Vagina (tissue), 2 donors: Measurements from ENCODE around the gene MACROD2. TPM values are rescaled to one million over a fixed set of nuclear protein-coding genes. Genes with fewer than 3 reads are reported as not detected.

Source experiments
- DNase-seq, 2 donors: peaks; one replicate each; pipeline ENCODE4 v3.0.0-alpha.2; 2017; ENCODE audit errors: extremely low spot score in 2 of 2
- H3K27ac ChIP-seq: fragments of 200-600 bp; sonication (generic); one replicate; pipeline ENCODE4 v1.5.1; 2019
- H3K27me3 ChIP-seq: fragments of 200-600 bp; sonication (generic); one replicate; pipeline ENCODE4 v1.5.1; 2019
- H3K36me3 ChIP-seq, 2 donors: fragments of 200-600 bp; sonication (generic); one replicate each; pipeline ENCODE4 v1.5.1; 2017 to 2019
- H3K4me1 ChIP-seq: fragments of 200-600 bp; sonication (generic); one replicate; pipeline ENCODE4 v1.5.1; 2019
- H3K4me3 ChIP-seq, 2 donors: fragments of 200-600 bp; sonication (generic); 1 replicate in 1 of 2; 2 replicates in 1 of 2; pipeline ENCODE4 v1.5.1; 2016 to 2019
- H3K9me3 ChIP-seq: fragments of 200-600 bp; sonication (generic); one replicate; pipeline ENCODE4 v1.5.1; 2019
- CTCF ChIP-seq, 3 experiments: fragments of 450-650 bp in 2 of 3; fragments of 200-600 bp in 1 of 3; sonication (generic) in 1 of 3; IDR thresholded peaks; one replicate each; pipeline ENCODE4 v1.5.1; 2017 to 2019; ENCODE audit warnings: antibody characterized with exemption in 3 of 3, mild to moderate bottlenecking in 2 of 3, moderate library complexity in 2 of 3
- POLR2A ChIP-seq, 2 donors: fragments of 450-650 bp; IDR thresholded peaks; one replicate each; pipeline ENCODE4 v1.6.1; 2017; ENCODE audit warnings: antibody characterized with exemption in 2 of 2, mild to moderate bottlenecking in 2 of 2, moderate library complexity in 2 of 2
- POLR2AphosphoS5 ChIP-seq, 2 donors: sonication (generic); formaldehyde crosslinking; IDR thresholded peaks; one replicate each; pipeline ENCODE4 v1.9.0; 2017; ENCODE audit warnings: antibody characterized with exemption in 2 of 2, mild to moderate bottlenecking in 2 of 2, low read depth in 1 of 2; ENCODE audit not compliant: insufficient read depth in 1 of 2
- intact Hi-C: fragments of 100-400 bp; cut with DNase I; formaldehyde crosslinking; loops from one replicate; pipeline ENCODE4 v1.15.1; 2023
- total RNA-seq: library from RNA; depleted of rRNA; stranded (reverse); fragments of >200 nt; gene quantifications from one replicate; pipeline ENCODE4 v1.2.3, GENCODE V29; 2016

The MACROD2 gene
- total RNA-seq, 1 donor from 2014 or later: 12.5 TPM

GRCh38 chr20:15063081-15063480 is 1067.8 kb downstream of the MACROD2 start:
- DNase-seq: no peak
- Histone ChIP-seq H3K36me3 (no peaks in the 10 kb centered on the region), H3K4me3 (no peak overlapping the region), H3K27me3 (no peaks in the 10 kb centered on the region), H3K4me1 (no peaks in the 10 kb centered on the region), H3K27ac (no peak overlapping the region), H3K9me3 (no peaks in the 10 kb centered on the region)
- TF ChIP-seq CTCF (IDR thresholded peaks at IDR 0.05) (no peak), POLR2AphosphoS5 (IDR thresholded peaks at IDR 0.05; ENCODE audit: insufficient read depth in 1 of 2, low read depth in 1 of 2) (no peak), POLR2A (IDR thresholded peaks at IDR 0.05) (no peak)
- intact Hi-C loops: no loop called here

- H3K9me3 ChIP-seq: no peaks in the 10 kb centered on the region
- no peaks in the 10 kb centered on the region for H3K27me3 ChIP-seq
- no peaks in the 10 kb centered on the region for H3K4me1 ChIP-seq
- no peak for DNase-seq
- intact Hi-C loops: no loop called here
- TF ChIP-seq POLR2AphosphoS5 (IDR thresholded peaks at IDR 0.05; ENCODE audit: insufficient read depth in 1 of 2, low read depth in 1 of 2): no peak
- no peak for TF ChIP-seq POLR2A (IDR thresholded peaks at IDR 0.05)
- no peak for TF ChIP-seq CTCF (IDR thresholded peaks at IDR 0.05)
- no peaks in the 10 kb centered on the region for H3K36me3 ChIP-seq
- no peak overlapping the region for H3K4me3 ChIP-seq
- no peak overlapping the region for H3K27ac ChIP-seq
These were observed 1069.4 kb downstream of the MACROD2 start for GRCh38 chr20:15064741-15065140.

- H3K36me3 ChIP-seq: no peaks in the 10 kb centered on the region
- TF ChIP-seq CTCF (IDR thresholded peaks at IDR 0.05): no peak
- H3K9me3 ChIP-seq: no peaks in the 10 kb centered on the region
- no peak overlapping the region for H3K4me3 ChIP-seq
- DNase-seq: no peak
- no peaks in the 10 kb centered on the region for H3K27me3 ChIP-seq
- intact Hi-C loops: no loop called here
- no peaks in the 10 kb centered on the region for H3K4me1 ChIP-seq
- no peak overlapping the region for H3K27ac ChIP-seq
These were observed 1070.5 kb downstream of the MACROD2 start for GRCh38 chr20:15065794-15066193.

- no peak for DNase-seq
- Histone ChIP-seq H3K27ac (no peak overlapping the region), H3K4me3 (no peak overlapping the region), H3K27me3 (no peaks in the 10 kb centered on the region), H3K36me3 (no peaks in the 10 kb centered on the region), H3K4me1 (no peaks in the 10 kb centered on the region), H3K9me3 (no peaks in the 10 kb centered on the region)
- TF ChIP-seq POLR2AphosphoS5 (IDR thresholded peaks at IDR 0.05; ENCODE audit: insufficient read depth in 1 of 2, low read depth in 1 of 2): no peak
- TF ChIP-seq CTCF (IDR thresholded peaks at IDR 0.05): no peak
- TF ChIP-seq POLR2A (IDR thresholded peaks at IDR 0.05): no peak
- intact Hi-C loops: no loop called here
These were observed 1073.2 kb downstream of the MACROD2 start for GRCh38 chr20:15068486-15068885.

GRCh38 chr20:15069355-15069754 is 1074.0 kb downstream of the MACROD2 start:
- intact Hi-C loops: no loop called here
- no peaks in the 10 kb centered on the region for H3K36me3 ChIP-seq
- TF ChIP-seq POLR2AphosphoS5 (IDR thresholded peaks at IDR 0.05; ENCODE audit: insufficient read depth in 1 of 2, low read depth in 1 of 2) (no peak), POLR2A (IDR thresholded peaks at IDR 0.05) (no peak), CTCF (IDR thresholded peaks at IDR 0.05) (no peak)
- H3K9me3 ChIP-seq: no peaks in the 10 kb centered on the region
- H3K4me3 ChIP-seq: no peak overlapping the region
- DNase-seq: no peak
- no peak overlapping the region for H3K27ac ChIP-seq
- no peaks in the 10 kb centered on the region for H3K27me3 ChIP-seq
- H3K4me1 ChIP-seq: no peaks in the 10 kb centered on the region
